Karpas-422 (cell line): ENCODE measurements around the gene SPOCK2. TPM values are rescaled to one million over a fixed set of nuclear protein-coding genes. Genes with fewer than 3 reads are reported as not detected.

Experiments
- DNase-seq: peaks from one replicate; pipeline ENCODE4 v3.0.0-alpha.2; 2015
- H2AFZ ChIP-seq: fragments of 200-600 bp; sonication (generic); 2 replicates; pipeline ENCODE4 v1.6.1; 2014; ENCODE audit warnings: antibody characterized with exemption, low read length, mixed read lengths
- H3K27ac ChIP-seq: fragments of 200-600 bp; sonication (generic); 2 replicates; pipeline ENCODE4 v1.5.1; 2014; ENCODE audit warnings: mild to moderate bottlenecking, low read length, moderate library complexity
- H3K27me3 ChIP-seq: fragments of 200-600 bp; sonication (generic); 2 replicates; pipeline ENCODE4 v1.6.1; 2014; ENCODE audit warnings: low read length, mixed read lengths
- H3K36me3 ChIP-seq: fragments of 200-600 bp; sonication (generic); 2 replicates; pipeline ENCODE4 v1.6.1; 2014; ENCODE audit warnings: low read length, mixed read lengths; ENCODE audit not compliant: insufficient read depth
- H3K4me1 ChIP-seq: fragments of 200-600 bp; sonication (generic); 2 replicates; pipeline ENCODE4 v1.6.1; 2014; ENCODE audit warnings: mild to moderate bottlenecking, low read length, mixed read lengths
- H3K4me2 ChIP-seq: fragments of 200-600 bp; sonication (generic); 2 replicates; pipeline ENCODE4 v1.6.1; 2014; ENCODE audit warnings: low read length, low read depth, mild to moderate bottlenecking; ENCODE audit not compliant: poor library complexity, severe bottlenecking
- H3K4me3 ChIP-seq: fragments of 200-600 bp; sonication (generic); 2 replicates; pipeline ENCODE4 v1.5.1; 2014; ENCODE audit warnings: mild to moderate bottlenecking, antibody characterized with exemption, low read length, mixed read lengths
- H3K79me2 ChIP-seq: fragments of 200-600 bp; sonication (generic); 2 replicates; pipeline ENCODE4 v1.6.1; 2014; ENCODE audit warnings: mild to moderate bottlenecking, low read length, mixed read lengths
- H3K9ac ChIP-seq: fragments of 200-600 bp; sonication (generic); 2 replicates; pipeline ENCODE4 v1.6.0; 2014; ENCODE audit warnings: low read length
- H3K9me2 ChIP-seq: fragments of 200-600 bp; sonication (generic), shearing (Covaris generic); replicated peaks from 2 replicates; pipeline ENCODE4 v1.6.0; 2014; ENCODE audit warnings: mild to moderate bottlenecking, low read length, moderate library complexity; ENCODE audit not compliant: insufficient read depth
- H3K9me3 ChIP-seq: fragments of 300-700, 200-600 bp; sonication (generic); 2 replicates; pipeline ENCODE4 v1.6.1; 2014; ENCODE audit warnings: low read length, mixed read lengths
- H4K20me1 ChIP-seq: fragments of 200-600 bp; sonication (generic); 2 replicates; pipeline ENCODE4 v1.6.1; 2014; ENCODE audit warnings: mild to moderate bottlenecking, antibody characterized with exemption, low read length, low read depth; ENCODE audit not compliant: insufficient read depth
- total RNA-seq: library from RNA; depleted of rRNA; stranded (reverse); fragments of >200 nt; shearing (Covaris generic); gene quantifications from 2 replicates; pipeline ENCODE4 v1.2.3, GENCODE V29; 2014; ENCODE audit warnings: low replicate concordance

The SPOCK2 gene
- total RNA-seq, 1 experiment from 2014 or later = not detected

GRCh38 chr10:72126872-72127232 is 38.5 kb upstream of the SPOCK2 start:
- no peaks in the 10 kb centered on the region for H3K79me2 ChIP-seq
- no peak overlapping the region for H3K4me2 ChIP-seq
- no peak overlapping the region for H3K9ac ChIP-seq
- H3K27me3 ChIP-seq = no peaks in the 10 kb centered on the region
- no peaks in the 10 kb centered on the region for H3K9me2 ChIP-seq
- H3K4me3 ChIP-seq = no peak overlapping the region
- H3K27ac ChIP-seq = no peak overlapping the region
- no peak overlapping the region for H2AFZ ChIP-seq
- no peaks in the 10 kb centered on the region for H3K9me3 ChIP-seq
- H4K20me1 ChIP-seq = no peaks in the 10 kb centered on the region
- H3K36me3 ChIP-seq = no peaks in the 10 kb centered on the region
- DNase-seq = no peak
- H3K4me1 ChIP-seq = peaks cover 12% of the 10 kb centered on the region

GRCh38 chr10:72126184-72126871 is 38.0 kb upstream of the SPOCK2 start:
- peak; percentile 77 for DNase-seq
- H3K4me1 ChIP-seq = peaks cover 12% of the 10 kb centered on the region
- H3K9ac ChIP-seq = no peak overlapping the region
- H3K4me3 ChIP-seq = no peak overlapping the region
- no peaks in the 10 kb centered on the region for H3K9me3 ChIP-seq
- H3K27ac ChIP-seq = no peak overlapping the region
- H3K36me3 ChIP-seq = no peaks in the 10 kb centered on the region
- no peaks in the 10 kb centered on the region for H3K27me3 ChIP-seq
- H3K79me2 ChIP-seq = no peaks in the 10 kb centered on the region
- H4K20me1 ChIP-seq = no peaks in the 10 kb centered on the region
- H3K9me2 ChIP-seq = no peaks in the 10 kb centered on the region
- H3K4me2 ChIP-seq = no peak overlapping the region
- no peak overlapping the region for H2AFZ ChIP-seq

- no peak for DNase-seq
- H3K4me1 ChIP-seq = peaks cover 12% of the 10 kb centered on the region
- no peaks in the 10 kb centered on the region for H3K9me3 ChIP-seq
- no peaks in the 10 kb centered on the region for H3K79me2 ChIP-seq
- no peak overlapping the region for H3K9ac ChIP-seq
- no peaks in the 10 kb centered on the region for H3K27me3 ChIP-seq
- no peaks in the 10 kb centered on the region for H3K36me3 ChIP-seq
- no peaks in the 10 kb centered on the region for H3K9me2 ChIP-seq
- H3K27ac ChIP-seq = no peak overlapping the region
- H3K4me2 ChIP-seq = no peak overlapping the region
- no peaks in the 10 kb centered on the region for H4K20me1 ChIP-seq
- no peak overlapping the region for H2AFZ ChIP-seq
- no peak overlapping the region for H3K4me3 ChIP-seq
Observed at GRCh38 chr10:72124989-72125388, 36.6 kb upstream of the SPOCK2 start.

- Histone ChIP-seq H3K4me1 (peaks cover 12% of the 10 kb centered on the region), H3K9me2 (no peaks in the 10 kb centered on the region), H2AFZ (no peak overlapping the region), H3K9ac (no peak overlapping the region), H4K20me1 (no peaks in the 10 kb centered on the region), H3K79me2 (no peaks in the 10 kb centered on the region), H3K27me3 (no peaks in the 10 kb centered on the region), H3K9me3 (no peaks in the 10 kb centered on the region), H3K4me2 (no peak overlapping the region), H3K4me3 (no peak overlapping the region), H3K36me3 (no peaks in the 10 kb centered on the region), H3K27ac (no peak overlapping the region)
- no peak for DNase-seq
Observed at GRCh38 chr10:72124381-72124780, 36.0 kb upstream of the SPOCK2 start.

GRCh38 chr10:72123616-72124015 is 35.3 kb upstream of the SPOCK2 start:
- H3K36me3 ChIP-seq = no peaks in the 10 kb centered on the region
- DNase-seq = no peak
- H3K9me2 ChIP-seq = no peaks in the 10 kb centered on the region
- no peak overlapping the region for H3K9ac ChIP-seq
- H2AFZ ChIP-seq = no peak overlapping the region
- no peaks in the 10 kb centered on the region for H3K27me3 ChIP-seq
- H4K20me1 ChIP-seq = no peaks in the 10 kb centered on the region
- H3K27ac ChIP-seq = 0 out of 2 replicates have a peak overlapping the region, but pooled peaks have one; percentile 13
- H3K9me3 ChIP-seq = no peaks in the 10 kb centered on the region
- no peak overlapping the region for H3K4me3 ChIP-seq
- no peak overlapping the region for H3K4me2 ChIP-seq
- peaks cover 10% of the 10 kb centered on the region for H3K4me1 ChIP-seq
- H3K79me2 ChIP-seq = no peaks in the 10 kb centered on the region

GRCh38 chr10:72122221-72122620 is 33.9 kb upstream of the SPOCK2 start:
- Histone ChIP-seq H3K27ac (no peak overlapping the region), H3K79me2 (no peaks in the 10 kb centered on the region), H2AFZ (no peak overlapping the region), H3K4me2 (no peak overlapping the region), H4K20me1 (no peaks in the 10 kb centered on the region), H3K9me2 (no peaks in the 10 kb centered on the region), H3K4me3 (no peak overlapping the region), H3K9me3 (no peaks in the 10 kb centered on the region), H3K27me3 (no peaks in the 10 kb centered on the region), H3K36me3 (no peaks in the 10 kb centered on the region; the same call in 1 of the 2 replicates), H3K4me1 (peaks cover 6% of the 10 kb centered on the region), H3K9ac (no peak overlapping the region)
- no peak for DNase-seq

- Histone ChIP-seq H3K9me3 (peaks cover 3% of the 10 kb centered on the region), H3K27me3 (no peaks in the 10 kb centered on the region), H3K4me1 (peaks cover 6% of the 10 kb centered on the region), H2AFZ (no peak overlapping the region), H3K9ac (no peak overlapping the region), H3K4me3 (no peak overlapping the region), H3K4me2 (no peak overlapping the region), H3K27ac (no peak overlapping the region), H3K36me3 (peaks cover 4% of the 10 kb centered on the region; the same call in 1 of the 2 replicates), H3K79me2 (no peaks in the 10 kb centered on the region), H3K9me2 (no peaks in the 10 kb centered on the region), H4K20me1 (no peaks in the 10 kb centered on the region)
- no peak for DNase-seq
Observed at GRCh38 chr10:72121389-72121788, 33.0 kb upstream of the SPOCK2 start.

GRCh38 chr10:72116372-72116771 is 28.0 kb upstream of the SPOCK2 start:
- Histone ChIP-seq H3K4me1 (no peaks in the 10 kb centered on the region), H3K4me2 (no peak overlapping the region), H3K27ac (no peak overlapping the region), H4K20me1 (no peaks in the 10 kb centered on the region), H3K4me3 (no peak overlapping the region), H3K9me3 (peaks cover 6% of the 10 kb centered on the region), H3K79me2 (no peaks in the 10 kb centered on the region), H2AFZ (no peak overlapping the region), H3K9me2 (no peaks in the 10 kb centered on the region), H3K36me3 (peaks cover 9% of the 10 kb centered on the region; the same call in 1 of the 2 replicates), H3K9ac (no peak overlapping the region), H3K27me3 (no peaks in the 10 kb centered on the region)
- no peak for DNase-seq
